GM12878 (cell line): ENCODE measurements around the gene MAPKAPK2.

Experiments
- HDAC6 ChIP-seq: fragments of 200-600 bp; sonication (generic); IDR thresholded peaks from one replicate; pipeline ENCODE4 v1.8.0; 2017; ENCODE audit warnings: antibody characterized with exemption; ENCODE audit not compliant: unreplicated experiment
- POLR2AphosphoS5 ChIP-seq: IDR thresholded peaks from 2 replicates; pipeline ENCODE4 v1.6.1; 2011; ENCODE audit warnings: mild to moderate bottlenecking, low read length, inconsistent platforms

GRCh38 chr1:206695733-206696132 is 11.0 kb downstream of the MAPKAPK2 start:
- TF ChIP-seq HDAC6 (no peak), POLR2AphosphoS5 (no peak)
